Lower lobe of right lung (tissue), 2 donors: ENCODE results near the gene GLI3. TPM values are rescaled to one million over a fixed set of nuclear protein-coding genes. Genes with fewer than 3 reads are reported as not detected.

Source experiments
- ATAC-seq, 2 donors: fragments of 200-7000 bp; cut with Tn5 transposase; one replicate each; pipeline ENCODE4 v1.9.1; 2020 to 2022; ENCODE audit warnings: mild to moderate bottlenecking in 2 of 2, moderate library complexity in 2 of 2
- DNase-seq: peaks from one replicate; pipeline ENCODE4 v3.0.0-alpha.2; 2020
- H3K27ac ChIP-seq: fragments of 200-600 bp; one replicate; pipeline ENCODE4 v1.8.0; 2022
- H3K27me3 ChIP-seq: fragments of 200-600 bp; one replicate; pipeline ENCODE4 v1.8.0; 2022; ENCODE audit warnings: low read depth
- H3K36me3 ChIP-seq: fragments of 200-600 bp; one replicate; pipeline ENCODE4 v1.8.0; 2022; ENCODE audit warnings: mild to moderate bottlenecking
- H3K4me1 ChIP-seq: fragments of 200-600 bp; one replicate; pipeline ENCODE4 v1.8.0; 2022
- H3K4me3 ChIP-seq: fragments of 200-600 bp; one replicate; pipeline ENCODE4 v1.8.0; 2022; ENCODE audit warnings: mild to moderate bottlenecking
- H3K9me3 ChIP-seq: fragments of 200-600 bp; one replicate; pipeline ENCODE4 v1.8.0; 2022
- CTCF ChIP-seq: fragments of 200-600 bp; IDR thresholded peaks from one replicate; pipeline ENCODE4 v1.8.0; 2022; ENCODE audit warnings: antibody characterized with exemption, mild to moderate bottlenecking
- intact Hi-C: fragments of 100-400 bp; cut with DNase I; formaldehyde crosslinking; loops from one replicate; pipeline ENCODE4 v1.11.0; 2022
- total RNA-seq: library from RNA; stranded (reverse); fragmentation: NEBNext Ultra II Directional; extraction: Animal tissue kit (Norgen Biotek cat#: 25700); gene quantifications from one replicate; pipeline ENCODE4 v1.2.1, GENCODE V29; 2021
- donor health status: DM: no; HTN: yes; CAD: no; lungs with severe emphysema.

GLI3 gene
- total RNA-seq, 1 donor from 2014 or later, result 20.7 TPM

- no peaks in the 10 kb centered on the region for H3K36me3 ChIP-seq
- TF ChIP-seq CTCF, result no peak
- no peaks in the 10 kb centered on the region for H3K4me1 ChIP-seq
- H3K9me3 ChIP-seq, result no peaks in the 10 kb centered on the region
- intact Hi-C loops, result no loop called here
- H3K4me3 ChIP-seq, result no peak overlapping the region
- no peaks in the 10 kb centered on the region for H3K27me3 ChIP-seq
- DNase-seq (no peak), ATAC-seq (no peak)
- H3K27ac ChIP-seq, result no peak overlapping the region
Measured at GRCh38 chr7:42254217-42254616, 17.2 kb upstream of the GLI3 start.

- H3K27me3 ChIP-seq, result no peaks in the 10 kb centered on the region
- no peaks in the 10 kb centered on the region for H3K9me3 ChIP-seq
- intact Hi-C loops, result no loop called here
- H3K27ac ChIP-seq, result no peak overlapping the region
- no peak for ATAC-seq
- no peak overlapping the region for H3K4me3 ChIP-seq
- no peak for TF ChIP-seq CTCF
- no peaks in the 10 kb centered on the region for H3K4me1 ChIP-seq
- no peaks in the 10 kb centered on the region for H3K36me3 ChIP-seq
- DNase-seq, result no peak
Measured at GRCh38 chr7:42253316-42253715, 16.3 kb upstream of the GLI3 start.

GRCh38 chr7:42250411-42250810 lies 13.4 kb upstream of the GLI3 start:
- intact Hi-C loops, result no loop called here
- DNase-seq, result no peak
- Histone ChIP-seq H3K4me3 (no peak overlapping the region), H3K36me3 (no peaks in the 10 kb centered on the region), H3K27ac (no peak overlapping the region), H3K27me3 (no peaks in the 10 kb centered on the region), H3K4me1 (no peaks in the 10 kb centered on the region), H3K9me3 (no peaks in the 10 kb centered on the region)
- ATAC-seq, result no peak
- no peak for TF ChIP-seq CTCF

- DNase-seq (no peak), ATAC-seq (no peak)
- Histone ChIP-seq H3K27me3 (no peaks in the 10 kb centered on the region), H3K9me3 (no peaks in the 10 kb centered on the region), H3K4me1 (no peaks in the 10 kb centered on the region), H3K4me3 (no peak overlapping the region), H3K27ac (no peak overlapping the region), H3K36me3 (no peaks in the 10 kb centered on the region)
- intact Hi-C loops, result no loop called here
- TF ChIP-seq CTCF, result no peak
Measured at GRCh38 chr7:42248579-42248978, 11.6 kb upstream of the GLI3 start.

GRCh38 chr7:42247301-42247700 lies 10.3 kb upstream of the GLI3 start:
- ATAC-seq (no peak), DNase-seq (no peak)
- intact Hi-C loops, result no loop called here

More at GRCh38 chr7:42247301-42247700, 10.3 kb upstream of the GLI3 start:
- no peak overlapping the region for H3K4me3 ChIP-seq
- H3K36me3 ChIP-seq, result no peaks in the 10 kb centered on the region
- no peak for TF ChIP-seq CTCF
- no peaks in the 10 kb centered on the region for H3K4me1 ChIP-seq
- H3K9me3 ChIP-seq, result no peaks in the 10 kb centered on the region
- H3K27ac ChIP-seq, result no peak overlapping the region
- no peaks in the 10 kb centered on the region for H3K27me3 ChIP-seq
